GM19468 (cell line): ENCODE measurements around the gene ZNF423.

Source experiments
- ATAC-seq: cut with Tn5 transposase; IDR thresholded peaks from one replicate; pipeline ENCODE4 v1.9.1; 2021; ENCODE audit warnings: mild to moderate bottlenecking, moderate library complexity, moderate number of reproducible peaks; ENCODE audit not compliant: unreplicated experiment; ENCODE audit errors: extremely low read depth

The ZNF423 gene

GRCh38 chr16:49850558-49851467 lies 5.1 kb downstream of the ZNF423 start:
- no peak for ATAC-seq

- no peak for ATAC-seq
Measured at GRCh38 chr16:49849754-49850108, 6.2 kb downstream of the ZNF423 start.

GRCh38 chr16:49849037-49849753 lies 6.7 kb downstream of the ZNF423 start:
- ATAC-seq: no peak

GRCh38 chr16:49848530-49848929 lies 7.4 kb downstream of the ZNF423 start:
- ATAC-seq: no peak

GRCh38 chr16:49846800-49847199 lies 9.1 kb downstream of the ZNF423 start:
- ATAC-seq: no peak

GRCh38 chr16:49844359-49844758 lies 11.6 kb downstream of the ZNF423 start:
- ATAC-seq: no peak

- no peak for ATAC-seq
Measured at GRCh38 chr16:49843758-49844157, 12.2 kb downstream of the ZNF423 start.

- no peak for ATAC-seq
Measured at GRCh38 chr16:49842972-49843371, 12.9 kb downstream of the ZNF423 start.

GRCh38 chr16:49839017-49839825 lies 16.7 kb downstream of the ZNF423 start:
- ATAC-seq: no peak

- ATAC-seq: no peak
Measured at GRCh38 chr16:49838441-49839016, 17.4 kb downstream of the ZNF423 start.

- ATAC-seq: no peak
Measured at GRCh38 chr16:49837688-49838410, 18.1 kb downstream of the ZNF423 start.

GRCh38 chr16:49836668-49837067 lies 19.2 kb downstream of the ZNF423 start:
- ATAC-seq: no peak

- no peak for ATAC-seq
Measured at GRCh38 chr16:49836218-49836617, 19.7 kb downstream of the ZNF423 start.

- ATAC-seq: no peak
Measured at GRCh38 chr16:49835161-49835777, 20.6 kb downstream of the ZNF423 start.

GRCh38 chr16:49834531-49835151 lies 21.3 kb downstream of the ZNF423 start:
- no peak for ATAC-seq

GRCh38 chr16:49833796-49834530 lies 21.9 kb downstream of the ZNF423 start:
- no peak for ATAC-seq

- ATAC-seq: no peak
Measured at GRCh38 chr16:49833085-49833484, 22.8 kb downstream of the ZNF423 start.

- no peak for ATAC-seq
Measured at GRCh38 chr16:49832177-49832576, 23.7 kb downstream of the ZNF423 start.
